Endothelial cell (in vitro differentiated cells): Measurements from ENCODE around the gene POP4. TPM values are rescaled to one million over a fixed set of nuclear protein-coding genes. Genes with fewer than 3 reads are reported as not detected.

Source experiments
- DNase-seq: peaks from one replicate; pipeline ENCODE4 v3.0.0; 2021; ENCODE audit warnings: low spot score
- H3K27ac Mint-ChIP-seq: one replicate; pipeline ENCODE4 v1.8.0; 2021; ENCODE audit warnings: mixed read lengths, inconsistent platforms; ENCODE audit not compliant: unreplicated experiment
- H3K27me3 Mint-ChIP-seq: one replicate; pipeline ENCODE4 v1.8.0; 2021; ENCODE audit warnings: mild to moderate bottlenecking, moderate library complexity, mixed read lengths, inconsistent platforms; ENCODE audit not compliant: unreplicated experiment
- H3K36me3 Mint-ChIP-seq: one replicate; pipeline ENCODE4 v1.8.0; 2021; ENCODE audit warnings: mild to moderate bottlenecking, low read depth, mixed read lengths, inconsistent platforms; ENCODE audit not compliant: unreplicated experiment
- H3K4me1 Mint-ChIP-seq: one replicate; pipeline ENCODE4 v1.8.0; 2021; ENCODE audit warnings: mild to moderate bottlenecking, mixed read lengths, inconsistent platforms; ENCODE audit not compliant: unreplicated experiment
- H3K4me3 Mint-ChIP-seq: one replicate; pipeline ENCODE4 v1.8.0; 2021; ENCODE audit warnings: mild to moderate bottlenecking, mixed read lengths, inconsistent platforms; ENCODE audit not compliant: unreplicated experiment
- H3K9me3 Mint-ChIP-seq: one replicate; pipeline ENCODE4 v1.8.0; 2021; ENCODE audit warnings: mixed read lengths, inconsistent platforms; ENCODE audit not compliant: unreplicated experiment
- total RNA-seq: library from RNA; stranded (reverse); fragmentation: NEBNext Ultra II Directional; extraction: Animal tissue kit (Norgen Biotek cat#: 25700); gene quantifications from one replicate; pipeline ENCODE4 v1.2.1, GENCODE V29; 2021; ENCODE audit not compliant: unreplicated experiment
- TF ChIP-seq, protein P1 (sequence below): fragments of 200-600 bp; sonication (generic); IDR thresholded peaks from one replicate; pipeline ENCODE4 v1.5.0; 2021; ENCODE audit warnings: antibody characterized with exemption; ENCODE audit not compliant: unreplicated experiment

POP4 gene
- total RNA-seq, 1 donor from 2014 or later, result 48.8 TPM

GRCh38 chr19:29566496-29567054, 39.5 kb upstream of the POP4 start:
- H3K27me3 Mint-ChIP-seq, result peaks cover 4% of the 10 kb centered on the region
- TF ChIP-seq, protein P1, sequence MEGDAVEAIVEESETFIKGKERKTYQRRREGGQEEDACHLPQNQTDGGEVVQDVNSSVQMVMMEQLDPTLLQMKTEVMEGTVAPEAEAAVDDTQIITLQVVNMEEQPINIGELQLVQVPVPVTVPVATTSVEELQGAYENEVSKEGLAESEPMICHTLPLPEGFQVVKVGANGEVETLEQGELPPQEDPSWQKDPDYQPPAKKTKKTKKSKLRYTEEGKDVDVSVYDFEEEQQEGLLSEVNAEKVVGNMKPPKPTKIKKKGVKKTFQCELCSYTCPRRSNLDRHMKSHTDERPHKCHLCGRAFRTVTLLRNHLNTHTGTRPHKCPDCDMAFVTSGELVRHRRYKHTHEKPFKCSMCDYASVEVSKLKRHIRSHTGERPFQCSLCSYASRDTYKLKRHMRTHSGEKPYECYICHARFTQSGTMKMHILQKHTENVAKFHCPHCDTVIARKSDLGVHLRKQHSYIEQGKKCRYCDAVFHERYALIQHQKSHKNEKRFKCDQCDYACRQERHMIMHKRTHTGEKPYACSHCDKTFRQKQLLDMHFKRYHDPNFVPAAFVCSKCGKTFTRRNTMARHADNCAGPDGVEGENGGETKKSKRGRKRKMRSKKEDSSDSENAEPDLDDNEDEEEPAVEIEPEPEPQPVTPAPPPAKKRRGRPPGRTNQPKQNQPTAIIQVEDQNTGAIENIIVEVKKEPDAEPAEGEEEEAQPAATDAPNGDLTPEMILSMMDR, result no peak
- no peaks in the 10 kb centered on the region for H3K4me1 Mint-ChIP-seq
- H3K9me3 Mint-ChIP-seq, result no peaks in the 10 kb centered on the region
- no peak overlapping the region for H3K27ac Mint-ChIP-seq
- no peak overlapping the region for H3K4me3 Mint-ChIP-seq
- DNase-seq, result no peak
- H3K36me3 Mint-ChIP-seq, result no peaks in the 10 kb centered on the region

DNA sequence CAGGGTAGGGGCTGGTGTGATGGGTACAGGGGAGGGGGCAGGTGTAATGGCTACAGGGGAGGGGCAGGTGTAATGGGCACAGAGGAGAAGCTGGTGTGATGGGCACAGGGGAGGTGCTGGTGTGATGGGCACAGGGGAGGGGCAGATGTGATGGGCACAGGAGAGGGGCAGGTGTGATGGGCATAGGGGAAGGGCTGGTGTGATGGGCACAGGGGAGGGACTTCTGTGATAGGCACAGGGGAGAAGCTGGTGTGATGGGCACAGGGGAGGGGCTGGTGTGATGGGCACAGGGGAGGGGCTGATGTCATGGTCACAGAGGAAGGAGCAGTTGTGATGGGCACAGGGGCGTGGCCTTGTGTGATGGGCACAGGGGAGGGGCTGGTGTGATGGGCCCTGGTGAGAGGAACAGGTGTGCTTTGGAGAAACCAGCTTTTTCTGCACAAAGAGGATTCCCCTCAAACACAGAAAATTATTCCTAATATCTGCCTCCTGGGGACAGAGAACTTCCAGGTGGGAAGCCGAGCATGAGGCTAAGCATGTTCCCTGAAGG, 38.6 kb upstream of the POP4 start:
- Mint-ChIP-seq H3K27ac (no peak overlapping the region), H3K9me3 (no peaks in the 10 kb centered on the region), H3K36me3 (no peaks in the 10 kb centered on the region), H3K4me1 (no peaks in the 10 kb centered on the region), H3K27me3 (peaks cover 4% of the 10 kb centered on the region), H3K4me3 (no peak overlapping the region)
- DNase-seq, result no peak
- TF ChIP-seq, protein P1, result no peak

DNA sequence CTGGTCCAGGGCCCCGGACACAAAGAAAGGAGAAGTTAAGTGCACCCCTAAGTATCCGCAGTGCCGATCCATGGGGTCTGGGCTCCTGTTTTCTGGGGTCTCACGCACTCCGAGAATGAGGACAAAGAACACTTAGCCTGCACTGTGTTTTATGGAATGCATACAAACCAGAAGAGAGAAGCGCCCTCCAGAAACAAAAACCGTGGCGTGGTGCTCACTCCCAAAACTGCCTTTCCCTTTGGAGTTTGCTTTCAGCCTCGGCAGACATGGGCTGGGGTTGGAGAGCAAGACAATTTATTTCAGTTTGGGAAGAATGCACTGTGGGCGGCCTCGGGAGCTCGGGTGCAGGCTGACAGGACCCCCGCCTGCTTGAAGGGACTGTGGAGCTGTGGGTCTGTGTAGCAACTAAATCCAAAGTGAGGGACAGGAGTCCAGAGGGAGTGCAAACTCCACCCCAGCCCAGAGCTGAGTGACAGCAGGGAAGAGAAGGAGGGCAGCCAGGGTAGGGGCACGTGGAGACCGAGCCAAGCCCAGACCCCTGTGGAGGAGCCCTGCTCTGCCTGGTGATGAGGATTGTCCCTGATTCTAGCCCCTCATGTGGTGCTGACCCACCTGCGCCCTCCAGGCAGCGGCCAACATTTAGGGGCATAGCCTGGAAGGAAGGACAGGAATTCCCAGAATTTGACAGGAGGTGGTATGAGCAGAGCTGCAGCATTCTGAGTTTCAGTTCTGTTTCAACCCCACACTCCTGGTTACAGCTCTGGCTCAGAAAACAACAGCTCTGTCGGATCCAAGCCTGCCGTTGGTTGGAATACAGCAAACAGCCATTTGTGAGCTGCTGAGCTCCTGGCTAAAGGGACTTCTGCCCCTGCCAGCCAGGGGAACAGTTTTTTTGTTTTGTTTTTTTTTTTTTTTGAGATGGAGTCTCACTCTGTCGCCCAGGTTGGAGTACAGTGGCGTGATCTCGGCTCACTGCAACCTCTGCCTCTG, 37.8 kb upstream of the POP4 start:
- Mint-ChIP-seq H3K27ac (no peak overlapping the region), H3K4me3 (no peak overlapping the region), H3K9me3 (no peaks in the 10 kb centered on the region), H3K36me3 (no peaks in the 10 kb centered on the region), H3K27me3 (peaks cover 4% of the 10 kb centered on the region), H3K4me1 (no peaks in the 10 kb centered on the region)
- TF ChIP-seq, protein P1, result no peak
- no peak for DNase-seq

- no peaks in the 10 kb centered on the region for H3K4me1 Mint-ChIP-seq
- no peak overlapping the region for H3K27ac Mint-ChIP-seq
- TF ChIP-seq, protein P1, result no peak
- H3K27me3 Mint-ChIP-seq, result peaks cover 4% of the 10 kb centered on the region
- no peak overlapping the region for H3K4me3 Mint-ChIP-seq
- H3K9me3 Mint-ChIP-seq, result no peaks in the 10 kb centered on the region
- no peaks in the 10 kb centered on the region for H3K36me3 Mint-ChIP-seq
- no peak for DNase-seq
Measured at GRCh38 chr19:29569038-29569911, 36.8 kb upstream of the POP4 start.
